Measurements from ENCODE around the gene DCAF6. TPM values are rescaled to one million over a fixed set of nuclear protein-coding genes. Genes with fewer than 3 reads are reported as not detected.

DCAF6 gene
- total and polyA plus RNA-seq, 5 donors = 124 to 192 (median 175) TPM

DNA sequence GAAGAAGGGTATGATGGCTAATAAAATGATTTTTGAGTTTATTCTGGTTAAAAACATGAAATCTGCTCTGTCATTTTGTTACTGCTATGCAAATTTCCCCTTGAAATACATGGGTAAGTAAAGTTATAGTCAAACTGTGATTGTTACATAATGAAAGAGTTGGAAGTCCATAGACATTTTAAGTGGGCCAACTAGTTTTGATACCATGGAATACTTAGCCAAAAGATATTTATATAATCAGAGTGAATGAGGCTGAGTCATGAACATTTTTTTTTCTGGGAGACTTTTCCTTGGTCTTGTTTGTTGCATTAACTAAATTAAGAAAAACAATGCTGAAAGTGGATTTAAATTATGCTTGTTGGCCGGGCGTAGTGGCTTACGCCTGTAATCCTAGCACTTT lies 58.6 kb downstream of the DCAF6 start:
- ATAC-seq = peak in 1 of 2 donors; percentile 51
- no peaks in the 10 kb centered on the region for H3K27me3 ChIP-seq (ENCODE audit: control insufficient read depth, insufficient read depth)
- H3K9me3 ChIP-seq (ENCODE audit: control insufficient read depth, low read length) = no peaks in the 10 kb centered on the region
- WGBS = 78% methylated on average over 3 of the region's 3 CpGs
- H3K4me1 ChIP-seq (ENCODE audit: control insufficient read depth, insufficient read depth, low read length) = peaks cover 4% of the 10 kb centered on the region
- intact Hi-C loops (cut with DNase I) = no loop called here
- no peak overlapping the region for H3K27ac ChIP-seq (ENCODE audit: low read length)
- DNase-seq = no peak
- H3K4me3 ChIP-seq (ENCODE audit: low read length) = no peak overlapping the region

DNA sequence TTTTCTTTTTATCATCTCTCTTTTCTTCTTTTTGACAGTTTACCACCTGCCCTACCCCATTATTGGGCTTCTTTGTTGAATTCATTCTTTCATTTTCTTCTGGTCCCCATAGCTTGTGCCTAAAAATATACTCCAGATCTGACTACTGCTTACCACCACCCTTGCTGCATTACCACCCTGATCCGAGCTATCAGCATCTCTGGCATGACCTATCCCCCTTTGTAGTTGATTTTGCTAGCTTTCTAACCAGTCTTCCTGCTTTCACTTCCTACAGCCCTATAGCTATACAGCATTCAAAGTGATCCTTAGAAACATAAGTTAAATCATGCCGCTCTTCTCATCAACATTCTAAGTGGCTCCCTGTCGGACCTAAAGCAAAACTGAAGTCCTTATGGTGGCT lies 59.8 kb downstream of the DCAF6 start:
- H3K4me3 ChIP-seq (ENCODE audit: low read length) = no peak overlapping the region
- H3K27me3 ChIP-seq (ENCODE audit: control insufficient read depth, insufficient read depth) = no peaks in the 10 kb centered on the region
- no peak for ATAC-seq
- no peaks in the 10 kb centered on the region for H3K9me3 ChIP-seq (ENCODE audit: control insufficient read depth, low read length)
- intact Hi-C loops (cut with DNase I) = no loop called here
- peaks cover 4% of the 10 kb centered on the region for H3K4me1 ChIP-seq (ENCODE audit: control insufficient read depth, insufficient read depth, low read length)
- H3K27ac ChIP-seq (ENCODE audit: low read length) = no peak overlapping the region
- no peak for DNase-seq
- 91% methylated on average over 3 of the region's 3 CpGs for WGBS

- no peaks in the 10 kb centered on the region for H3K9me3 ChIP-seq (ENCODE audit: control insufficient read depth, low read length)
- no peaks in the 10 kb centered on the region for H3K27me3 ChIP-seq (ENCODE audit: control insufficient read depth, insufficient read depth)
- 93% methylated on average over 3 of the region's 3 CpGs for WGBS
- ATAC-seq (no peak), DNase-seq (no peak)
- no peak overlapping the region for H3K27ac ChIP-seq (ENCODE audit: low read length)
- H3K4me3 ChIP-seq (ENCODE audit: low read length) = no peak overlapping the region
- intact Hi-C loops (cut with DNase I) = no loop called here
- H3K4me1 ChIP-seq (ENCODE audit: control insufficient read depth, insufficient read depth, low read length) = peaks cover 4% of the 10 kb centered on the region
These were observed 60.6 kb downstream of the DCAF6 start for GRCh38 chr1:167997037-167997575.

DNA sequence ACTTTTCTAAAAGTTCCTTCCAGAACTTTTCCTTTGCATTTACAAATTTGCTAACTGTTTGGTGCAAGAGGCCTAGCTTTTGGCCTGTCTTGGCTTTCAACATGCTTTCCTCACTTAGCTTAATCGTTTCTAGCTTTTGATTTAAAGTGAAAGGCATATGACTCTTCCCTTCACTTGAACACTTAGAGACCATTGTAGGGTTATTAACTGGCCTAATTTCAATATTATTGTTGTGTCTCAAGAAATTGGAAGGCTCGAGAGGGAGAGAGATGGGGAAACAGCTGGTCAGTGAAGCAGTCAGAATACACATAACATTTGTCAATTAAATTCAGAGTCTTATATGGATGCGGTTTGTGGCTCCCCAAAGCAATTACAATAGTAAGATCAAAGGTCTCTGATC lies 63.4 kb downstream of the DCAF6 start:
- H3K27ac ChIP-seq (ENCODE audit: low read length) = no peak overlapping the region
- no peak overlapping the region for H3K4me3 ChIP-seq (ENCODE audit: low read length)
- peak; percentile 42 to 73 for ATAC-seq
- H3K4me1 ChIP-seq (ENCODE audit: control insufficient read depth, insufficient read depth, low read length) = peaks cover 4% of the 10 kb centered on the region
- intact Hi-C loops (cut with DNase I) = no loop called here
- DNase-seq = no peak
- 48% methylated on average over 3 of the region's 3 CpGs for WGBS
- no peaks in the 10 kb centered on the region for H3K9me3 ChIP-seq (ENCODE audit: control insufficient read depth, low read length)
- no peaks in the 10 kb centered on the region for H3K27me3 ChIP-seq (ENCODE audit: control insufficient read depth, insufficient read depth)

GRCh38 chr1:168000656-168001055 lies 64.2 kb downstream of the DCAF6 start:
- H3K4me3 ChIP-seq (ENCODE audit: low read length) = no peak overlapping the region
- H3K4me1 ChIP-seq (ENCODE audit: control insufficient read depth, insufficient read depth, low read length) = peaks cover 4% of the 10 kb centered on the region
- intact Hi-C loops (cut with DNase I) = no loop called here
- DNase-seq = no peak
- no peak overlapping the region for H3K27ac ChIP-seq (ENCODE audit: low read length)
- 62% methylated on average over 3 of the region's 3 CpGs for WGBS
- no peak for ATAC-seq
- no peaks in the 10 kb centered on the region for H3K9me3 ChIP-seq (ENCODE audit: control insufficient read depth, low read length)
- H3K27me3 ChIP-seq (ENCODE audit: control insufficient read depth, insufficient read depth) = no peaks in the 10 kb centered on the region

DNA sequence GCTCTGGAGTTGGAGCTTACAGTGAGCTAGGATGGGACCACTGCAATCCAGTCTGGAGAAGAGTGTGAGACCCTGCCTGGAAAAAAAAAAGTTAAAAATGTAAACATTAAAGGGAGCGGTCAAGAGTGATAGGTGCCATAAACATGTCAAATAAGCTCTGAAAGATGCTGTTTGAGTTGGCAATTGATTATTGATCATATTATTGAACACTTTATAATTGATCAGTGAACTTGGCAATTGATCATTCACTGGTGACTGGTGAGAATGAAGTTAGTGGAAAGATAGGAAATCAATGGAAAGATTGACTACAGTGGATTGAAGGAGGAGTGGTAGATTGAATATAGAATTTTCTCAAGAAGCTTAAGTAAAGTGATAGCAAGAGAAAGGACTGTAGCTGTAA lies 64.7 kb downstream of the DCAF6 start:
- ATAC-seq (no peak), DNase-seq (no peak)
- Histone ChIP-seq H3K4me3 (ENCODE audit: low read length) (no peak overlapping the region), H3K27ac (ENCODE audit: low read length) (no peak overlapping the region), H3K4me1 (ENCODE audit: control insufficient read depth, insufficient read depth, low read length) (peaks cover 3% of the 10 kb centered on the region), H3K9me3 (ENCODE audit: control insufficient read depth, low read length) (no peaks in the 10 kb centered on the region), H3K27me3 (ENCODE audit: control insufficient read depth, insufficient read depth) (no peaks in the 10 kb centered on the region)
- intact Hi-C loops (cut with DNase I) = no loop called here
- WGBS = 97% methylated on average over 1 of the region's 1 CpG

DNA sequence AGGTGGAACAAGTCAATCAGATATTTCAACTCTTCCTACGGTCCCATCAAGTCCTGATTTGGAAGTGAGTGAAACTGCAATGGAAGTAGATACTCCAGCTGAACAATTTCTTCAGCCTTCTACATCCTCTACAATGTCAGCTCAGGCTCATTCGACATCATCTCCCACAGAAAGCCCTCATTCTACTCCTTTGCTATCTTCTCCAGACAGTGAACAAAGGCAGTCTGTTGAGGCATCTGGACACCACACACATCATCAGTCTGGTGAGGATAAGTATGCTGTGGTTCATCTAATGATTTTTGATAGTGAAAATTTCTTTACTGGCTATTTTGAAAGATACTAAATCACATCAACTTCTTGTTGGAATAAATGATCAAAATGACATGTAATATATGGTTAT lies 68.0 kb downstream of the DCAF6 start:
- 78% methylated on average over 2 of the region's 2 CpGs for WGBS

GRCh38 chr1:168005529-168005928 lies 69.0 kb downstream of the DCAF6 start:
- Histone ChIP-seq H3K4me3 (ENCODE audit: low read length) (no peak overlapping the region), H3K9me3 (ENCODE audit: control insufficient read depth, low read length) (no peaks in the 10 kb centered on the region), H3K4me1 (ENCODE audit: control insufficient read depth, insufficient read depth, low read length) (no peaks in the 10 kb centered on the region), H3K27ac (ENCODE audit: low read length) (no peak overlapping the region), H3K27me3 (ENCODE audit: control insufficient read depth, insufficient read depth) (no peaks in the 10 kb centered on the region)
- intact Hi-C loops (cut with DNase I) = no loop called here
- DNase-seq (no peak), ATAC-seq (no peak)

More for the DNA sequence above, 68.0 kb downstream of the DCAF6 start:
- intact Hi-C loops (cut with DNase I) = no loop called here
- Histone ChIP-seq H3K9me3 (ENCODE audit: control insufficient read depth, low read length) (no peaks in the 10 kb centered on the region), H3K27ac (ENCODE audit: low read length) (no peak overlapping the region), H3K27me3 (ENCODE audit: control insufficient read depth, insufficient read depth) (no peaks in the 10 kb centered on the region), H3K4me3 (ENCODE audit: low read length) (no peak overlapping the region), H3K4me1 (ENCODE audit: control insufficient read depth, insufficient read depth, low read length) (no peaks in the 10 kb centered on the region)
- ATAC-seq (no peak), DNase-seq (no peak)

GRCh38 chr1:168007691-168008090 lies 71.2 kb downstream of the DCAF6 start:
- intact Hi-C loops (cut with DNase I) = no loop called here
- Histone ChIP-seq H3K27me3 (ENCODE audit: control insufficient read depth, insufficient read depth) (no peaks in the 10 kb centered on the region), H3K4me1 (ENCODE audit: control insufficient read depth, insufficient read depth, low read length) (no peaks in the 10 kb centered on the region), H3K9me3 (ENCODE audit: control insufficient read depth, low read length) (no peaks in the 10 kb centered on the region), H3K27ac (ENCODE audit: low read length) (no peak overlapping the region), H3K4me3 (ENCODE audit: low read length) (no peak overlapping the region)
- ATAC-seq = no peak
- DNase-seq = no peak
- WGBS = 57% methylated on average over 1 of the region's 1 CpG

DNA sequence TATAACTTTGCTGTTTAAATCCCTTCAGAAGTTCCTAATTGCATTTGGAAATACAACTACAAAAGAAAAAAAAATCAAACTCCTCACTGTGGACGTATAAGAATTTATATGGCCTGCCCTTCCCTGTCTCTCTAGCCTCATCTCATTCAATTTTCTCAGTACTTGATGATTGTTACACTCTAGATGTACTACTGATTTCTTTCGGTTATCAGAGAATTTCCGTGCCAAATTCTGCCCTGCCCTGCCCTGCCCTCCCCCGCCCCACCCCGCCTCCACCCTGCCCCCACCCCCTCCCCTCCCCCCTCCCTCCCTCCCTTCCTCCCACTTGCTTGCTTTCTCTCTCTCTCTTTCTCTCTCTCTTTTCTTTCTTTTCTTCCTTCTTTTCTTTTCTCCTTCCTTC lies 72.1 kb downstream of the DCAF6 start:
- DNase-seq (no peak), ATAC-seq (no peak)
- Histone ChIP-seq H3K9me3 (ENCODE audit: control insufficient read depth, low read length) (no peaks in the 10 kb centered on the region), H3K4me3 (ENCODE audit: low read length) (no peak overlapping the region), H3K27me3 (ENCODE audit: control insufficient read depth, insufficient read depth) (no peaks in the 10 kb centered on the region), H3K27ac (ENCODE audit: low read length) (no peak overlapping the region), H3K4me1 (ENCODE audit: control insufficient read depth, insufficient read depth, low read length) (no peaks in the 10 kb centered on the region)
- WGBS = 93% methylated on average over 5 of the region's 5 CpGs
- intact Hi-C loops (cut with DNase I) = no loop called here

DNA sequence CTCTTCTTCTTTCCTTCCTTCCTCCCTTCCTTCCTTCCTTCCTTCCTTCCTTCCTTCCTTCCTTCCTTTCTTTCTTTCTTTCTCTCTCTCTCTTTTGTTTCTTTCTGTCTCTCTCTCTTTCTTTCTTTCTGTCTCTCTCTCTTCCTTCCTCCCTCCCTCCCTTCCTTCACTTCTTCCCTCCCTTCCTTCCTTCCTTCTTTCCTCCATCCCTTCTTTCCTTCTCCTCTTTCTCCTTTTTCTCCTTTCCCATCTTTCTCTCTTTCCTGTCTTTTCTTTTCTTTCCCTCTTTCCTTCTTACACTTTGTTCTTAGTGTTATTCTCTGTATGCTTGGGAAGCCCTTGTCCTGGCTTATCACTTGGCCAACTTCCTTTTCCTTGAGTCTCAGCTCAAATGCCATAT lies 72.8 kb downstream of the DCAF6 start:
- intact Hi-C loops (cut with DNase I) = no loop called here
- Histone ChIP-seq H3K4me3 (ENCODE audit: low read length) (no peak overlapping the region), H3K9me3 (ENCODE audit: control insufficient read depth, low read length) (no peaks in the 10 kb centered on the region), H3K27me3 (ENCODE audit: control insufficient read depth, insufficient read depth) (no peaks in the 10 kb centered on the region), H3K4me1 (ENCODE audit: control insufficient read depth, insufficient read depth, low read length) (no peaks in the 10 kb centered on the region), H3K27ac (ENCODE audit: low read length) (no peak overlapping the region)
- ATAC-seq (no peak), DNase-seq (no peak)

DNA sequence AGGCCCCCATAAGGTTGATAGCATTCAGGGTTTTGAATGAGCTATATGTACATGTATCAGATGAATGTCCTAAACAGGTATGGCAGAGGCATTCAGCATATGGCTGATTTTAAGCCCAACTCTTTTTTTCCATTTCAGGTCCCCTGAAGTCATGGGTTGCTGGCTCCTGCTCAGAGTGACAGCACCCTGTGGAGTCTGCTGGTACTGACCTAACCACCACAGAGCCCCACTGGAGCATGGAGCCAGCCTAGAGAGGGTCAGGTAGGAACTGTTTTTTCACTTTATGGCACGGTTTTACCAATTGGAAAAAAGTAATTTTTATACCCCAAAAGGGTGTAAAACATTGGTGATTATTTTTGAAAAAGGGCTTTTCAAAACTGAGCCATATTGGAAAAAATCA lies 82.9 kb downstream of the DCAF6 start:
- Histone ChIP-seq H3K27ac (ENCODE audit: low read length) (no peak overlapping the region), H3K27me3 (ENCODE audit: control insufficient read depth, insufficient read depth) (no peaks in the 10 kb centered on the region), H3K9me3 (ENCODE audit: control insufficient read depth, low read length) (no peaks in the 10 kb centered on the region), H3K4me1 (ENCODE audit: control insufficient read depth, insufficient read depth, low read length) (no peaks in the 10 kb centered on the region), H3K4me3 (ENCODE audit: low read length) (no peak overlapping the region)
- ATAC-seq = no peak
- intact Hi-C loops (cut with DNase I) = no loop called here
- DNase-seq = no peak
- 88% methylated on average over 1 of the region's 1 CpG for WGBS

Data from right cardiac atrium (tissue), 5 donors.